GM12878 (cell line): ENCODE data around the gene FAM193A. TPM values are rescaled to one million over a fixed set of nuclear protein-coding genes. Genes with fewer than 3 reads are reported as not detected.

Experiments used
- CBX5 ChIP-seq: sonication (generic); IDR thresholded peaks from 2 replicates; pipeline ENCODE4 v1.6.1; 2016; ENCODE audit warnings: low read depth, moderate library complexity, mild to moderate bottlenecking, inconsistent platforms
- E2F8 ChIP-seq: fragments of 450-650 bp; IDR thresholded peaks from 2 replicates; pipeline ENCODE4 v1.6.1; 2018; ENCODE audit warnings: mild to moderate bottlenecking, low read depth, moderate library complexity; ENCODE audit not compliant: partially characterized antibody
- ETV6 ChIP-seq, 2 experiments: fragments of 450-650 bp in 1 of 2; IDR thresholded peaks in 1 of 2; conservative IDR thresholded peaks in 1 of 2; 2 replicates each; pipeline ENCODE4 v1.6.1; 2014; ENCODE audit warnings: antibody characterized with exemption in 1 of 2, borderline replicate concordance in 1 of 2, low read depth in 1 of 2, mild to moderate bottlenecking in 1 of 2, moderate library complexity in 1 of 2
- MEF2A ChIP-seq: IDR thresholded peaks from 2 replicates; pipeline ENCODE4 v1.6.1; 2011; ENCODE audit warnings: low read depth, mild to moderate bottlenecking, low read length, moderate library complexity; ENCODE audit not compliant: insufficient read depth
- MTA2 ChIP-seq: fragments of 450-650 bp; IDR thresholded peaks from 2 replicates; pipeline ENCODE4 v1.6.1; 2016; ENCODE audit warnings: low read depth, mild to moderate bottlenecking, moderate library complexity
- NRF1 ChIP-seq: conservative IDR thresholded peaks from 2 replicates; pipeline ENCODE4 v1.6.1; 2011; ENCODE audit warnings: mild to moderate bottlenecking, low read depth, low read length, improper control_type of control experiment
- PAX8 ChIP-seq: fragments of 450-650 bp; IDR thresholded peaks from 2 replicates; pipeline ENCODE4 v1.6.1; 2017; ENCODE audit warnings: mild to moderate bottlenecking, moderate library complexity
- PML ChIP-seq: IDR thresholded peaks from 2 replicates; pipeline ENCODE4 v1.6.1; 2012; ENCODE audit warnings: low read length, inconsistent platforms
- POLR2AphosphoS2 ChIP-seq: IDR thresholded peaks from 2 replicates; pipeline ENCODE4 v1.6.1; 2011; ENCODE audit warnings: low read depth, mild to moderate bottlenecking, low read length, improper control_type of control experiment, moderate library complexity
- SMAD5 ChIP-seq: IDR thresholded peaks from 2 replicates; pipeline ENCODE4 v1.6.1; 2016; ENCODE audit warnings: antibody characterized with exemption, low read depth
- SREBF1 ChIP-seq: IDR thresholded peaks from 2 replicates; pipeline ENCODE4 v1.6.1; 2012; ENCODE audit warnings: mild to moderate bottlenecking, low read length
- SRF ChIP-seq, 2 experiments: IDR thresholded peaks; 2 replicates each; pipeline ENCODE4 v1.6.1; 2011; ENCODE audit warnings: low read depth in 2 of 2, low read length in 2 of 2, mild to moderate bottlenecking in 1 of 2, moderate library complexity in 1 of 2
- SUZ12 ChIP-seq: fragments of 200-600 bp; sonication (generic); IDR thresholded peaks from one replicate; pipeline ENCODE4 v1.6.1; 2018; ENCODE audit warnings: antibody characterized with exemption, mild to moderate bottlenecking; ENCODE audit not compliant: unreplicated experiment
- TARDBP ChIP-seq: IDR thresholded peaks from 2 replicates; pipeline ENCODE4 v1.6.1; 2016; ENCODE audit warnings: borderline replicate concordance
- ZNF622 ChIP-seq: fragments of 450-650 bp; IDR thresholded peaks from 2 replicates; pipeline ENCODE4 v1.6.1; 2017; ENCODE audit warnings: mild to moderate bottlenecking, inconsistent platforms
- polyA plus RNA-seq, 11 experiments: library from polyadenylated mRNA; depleted of rRNA in 4 of 11; unstranded in 6 of 11; stranded (reverse) in 5 of 11; fragments of >200 nt; fragmentation: Nextera tagmentation in 4 of 11; fragmentation: Illumina TruSeq in 1 of 11; extraction: Ambion mirVana in 4 of 11; extraction: Trizol in 1 of 11; gene quantifications; 1 replicate in 1 of 11; 2 replicates in 10 of 11; pipeline versions ENCODE4 v1.2.1 to v1.2.3, GENCODE V29; 2011 to 2016; ENCODE audit warnings: inconsistent platforms in 2 of 11, missing spikeins in 2 of 11, low read depth in 1 of 11
- total RNA-seq, 4 experiments: library from RNA; depleted of rRNA in 3 of 4; stranded (reverse); fragments of >200 nt in 3 of 4; fragmentation: Illumina TruSeq in 1 of 4; extraction: Trizol in 1 of 4; gene quantifications; 2 replicates each; pipeline versions ENCODE4 v1.2.1 to v1.2.3, GENCODE V29; 2013 to 2021
- TF ChIP-seq, protein P1 (sequence below): fragments of 450-650 bp; IDR thresholded peaks from 2 replicates; pipeline ENCODE4 v1.6.1; 2017; ENCODE audit warnings: mild to moderate bottlenecking
- TF ChIP-seq, protein P2 (sequence below): fragments of 450-650 bp; IDR thresholded peaks from 2 replicates; pipeline ENCODE4 v1.6.1; 2017; ENCODE audit warnings: low read depth, mild to moderate bottlenecking, moderate library complexity
- TF ChIP-seq, protein P3 (sequence below): fragments of 450-650 bp; IDR thresholded peaks from 2 replicates; pipeline ENCODE4 v1.6.1; 2016; ENCODE audit warnings: mild to moderate bottlenecking, moderate library complexity, borderline replicate concordance

FAM193A gene
- total and polyA plus RNA-seq, 10 of the 15 experiments (the other 5 are each of a cell fraction or from before 2014, with no cell fraction given): 0.52 to 23.3 (median 7.4) TPM

DNA sequence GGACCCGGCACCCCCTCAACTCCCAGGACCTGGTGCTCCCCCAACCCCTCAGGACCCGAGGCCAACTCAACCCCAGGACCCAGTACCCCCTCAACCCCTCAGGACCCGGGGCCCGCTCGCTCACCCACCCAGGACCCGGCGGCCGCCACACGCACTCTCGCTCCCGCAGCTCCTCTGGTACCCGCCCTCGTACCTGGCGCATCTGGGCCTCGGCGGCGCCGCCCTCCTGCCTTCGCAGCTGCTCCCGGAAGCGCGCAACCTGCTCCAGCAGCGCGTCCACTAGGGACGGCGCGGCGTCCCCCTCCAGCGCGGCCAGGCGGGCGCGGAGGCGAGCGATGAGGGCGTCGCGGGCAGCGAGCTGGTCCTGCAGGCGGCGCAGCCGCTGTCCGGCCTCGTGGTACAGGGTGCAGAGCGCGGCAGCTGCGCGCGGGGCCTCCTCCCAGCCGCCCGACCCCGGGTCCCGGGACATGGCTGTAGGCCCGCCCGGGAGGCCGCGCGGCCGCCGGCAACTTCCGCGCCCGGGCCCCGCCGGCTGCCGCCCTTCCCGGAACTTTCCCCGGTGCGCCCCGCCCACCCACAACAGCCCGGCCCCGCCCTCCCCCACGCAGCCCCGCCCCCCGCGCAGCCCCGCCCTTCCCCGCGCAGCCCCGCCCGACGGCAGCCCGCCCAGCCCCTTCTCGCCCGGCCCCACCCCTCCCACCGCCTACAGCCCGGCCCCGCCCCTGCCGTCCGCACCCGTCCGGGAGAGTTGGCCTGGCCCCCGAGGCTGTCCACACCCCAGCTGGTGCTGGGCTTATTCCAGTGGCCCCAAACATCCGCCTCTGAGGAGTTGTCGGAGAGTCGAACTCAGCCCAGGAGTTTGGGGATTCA, 219.6 kb downstream of the FAM193A start, which contains the start of gene TNIP2 (continued):
- TF ChIP-seq E2F8 (no peak), SRF (IDR thresholded peaks at IDR 0.05; ENCODE audit: low read depth in 2 of 2, low read length in 2 of 2) (no peak), SUZ12 (no peak), ZNF622 (no peak), SMAD5 (no peak), POLR2AphosphoS2 (no peak), TARDBP (no peak), NRF1 (no peak), PML (no peak), PAX8 (no peak), ETV6 (conservative IDR thresholded peaks at IDR 0.05 in 1 of 2, IDR thresholded peaks at IDR 0.05 in 1 of 2; ENCODE audit: borderline replicate concordance in 1 of 2, low read depth in 1 of 2) (peak in 1 of 2 experiments; percentile 74; a peak in 3 of 4 replicates), MEF2A (no peak), CBX5 (no peak), SREBF1 (no peak), MTA2 (no peak)
- TF ChIP-seq, protein P1, sequence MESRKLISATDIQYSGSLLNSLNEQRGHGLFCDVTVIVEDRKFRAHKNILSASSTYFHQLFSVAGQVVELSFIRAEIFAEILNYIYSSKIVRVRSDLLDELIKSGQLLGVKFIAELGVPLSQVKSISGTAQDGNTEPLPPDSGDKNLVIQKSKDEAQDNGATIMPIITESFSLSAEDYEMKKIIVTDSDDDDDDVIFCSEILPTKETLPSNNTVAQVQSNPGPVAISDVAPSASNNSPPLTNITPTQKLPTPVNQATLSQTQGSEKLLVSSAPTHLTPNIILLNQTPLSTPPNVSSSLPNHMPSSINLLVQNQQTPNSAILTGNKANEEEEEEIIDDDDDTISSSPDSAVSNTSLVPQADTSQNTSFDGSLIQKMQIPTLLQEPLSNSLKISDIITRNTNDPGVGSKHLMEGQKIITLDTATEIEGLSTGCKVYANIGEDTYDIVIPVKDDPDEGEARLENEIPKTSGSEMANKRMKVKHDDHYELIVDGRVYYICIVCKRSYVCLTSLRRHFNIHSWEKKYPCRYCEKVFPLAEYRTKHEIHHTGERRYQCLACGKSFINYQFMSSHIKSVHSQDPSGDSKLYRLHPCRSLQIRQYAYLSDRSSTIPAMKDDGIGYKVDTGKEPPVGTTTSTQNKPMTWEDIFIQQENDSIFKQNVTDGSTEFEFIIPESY: no peak
- TF ChIP-seq, protein P2, sequence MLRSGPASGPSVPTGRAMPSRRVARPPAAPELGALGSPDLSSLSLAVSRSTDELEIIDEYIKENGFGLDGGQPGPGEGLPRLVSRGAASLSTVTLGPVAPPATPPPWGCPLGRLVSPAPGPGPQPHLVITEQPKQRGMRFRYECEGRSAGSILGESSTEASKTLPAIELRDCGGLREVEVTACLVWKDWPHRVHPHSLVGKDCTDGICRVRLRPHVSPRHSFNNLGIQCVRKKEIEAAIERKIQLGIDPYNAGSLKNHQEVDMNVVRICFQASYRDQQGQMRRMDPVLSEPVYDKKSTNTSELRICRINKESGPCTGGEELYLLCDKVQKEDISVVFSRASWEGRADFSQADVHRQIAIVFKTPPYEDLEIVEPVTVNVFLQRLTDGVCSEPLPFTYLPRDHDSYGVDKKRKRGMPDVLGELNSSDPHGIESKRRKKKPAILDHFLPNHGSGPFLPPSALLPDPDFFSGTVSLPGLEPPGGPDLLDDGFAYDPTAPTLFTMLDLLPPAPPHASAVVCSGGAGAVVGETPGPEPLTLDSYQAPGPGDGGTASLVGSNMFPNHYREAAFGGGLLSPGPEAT: no peak
- TF ChIP-seq, protein P3, sequence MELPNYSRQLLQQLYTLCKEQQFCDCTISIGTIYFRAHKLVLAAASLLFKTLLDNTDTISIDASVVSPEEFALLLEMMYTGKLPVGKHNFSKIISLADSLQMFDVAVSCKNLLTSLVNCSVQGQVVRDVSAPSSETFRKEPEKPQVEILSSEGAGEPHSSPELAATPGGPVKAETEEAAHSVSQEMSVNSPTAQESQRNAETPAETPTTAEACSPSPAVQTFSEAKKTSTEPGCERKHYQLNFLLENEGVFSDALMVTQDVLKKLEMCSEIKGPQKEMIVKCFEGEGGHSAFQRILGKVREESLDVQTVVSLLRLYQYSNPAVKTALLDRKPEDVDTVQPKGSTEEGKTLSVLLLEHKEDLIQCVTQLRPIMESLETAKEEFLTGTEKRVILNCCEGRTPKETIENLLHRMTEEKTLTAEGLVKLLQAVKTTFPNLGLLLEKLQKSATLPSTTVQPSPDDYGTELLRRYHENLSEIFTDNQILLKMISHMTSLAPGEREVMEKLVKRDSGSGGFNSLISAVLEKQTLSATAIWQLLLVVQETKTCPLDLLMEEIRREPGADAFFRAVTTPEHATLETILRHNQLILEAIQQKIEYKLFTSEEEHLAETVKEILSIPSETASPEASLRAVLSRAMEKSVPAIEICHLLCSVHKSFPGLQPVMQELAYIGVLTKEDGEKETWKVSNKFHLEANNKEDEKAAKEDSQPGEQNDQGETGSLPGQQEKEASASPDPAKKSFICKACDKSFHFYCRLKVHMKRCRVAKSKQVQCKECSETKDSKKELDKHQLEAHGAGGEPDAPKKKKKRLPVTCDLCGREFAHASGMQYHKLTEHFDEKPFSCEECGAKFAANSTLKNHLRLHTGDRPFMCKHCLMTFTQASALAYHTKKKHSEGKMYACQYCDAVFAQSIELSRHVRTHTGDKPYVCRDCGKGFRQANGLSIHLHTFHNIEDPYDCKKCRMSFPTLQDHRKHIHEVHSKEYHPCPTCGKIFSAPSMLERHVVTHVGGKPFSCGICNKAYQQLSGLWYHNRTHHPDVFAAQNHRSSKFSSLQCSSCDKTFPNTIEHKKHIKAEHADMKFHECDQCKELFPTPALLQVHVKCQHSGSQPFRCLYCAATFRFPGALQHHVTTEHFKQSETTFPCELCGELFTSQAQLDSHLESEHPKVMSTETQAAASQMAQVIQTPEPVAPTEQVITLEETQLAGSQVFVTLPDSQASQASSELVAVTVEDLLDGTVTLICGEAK: no peak
